KOPT-K1 (cell line): ENCODE measurements around the gene NDUFS3.
A peak's percentile ranks its signal among the peaks of the same experiment; 100 is the strongest.
"Not testable (repeated sequence)": the region's sequence is repeated elsewhere in the genome, so short reads cannot be mapped to it uniquely, and the experiment has no call there.

ENCODE experiments used
- H3K27ac ChIP-seq: fragments of 200-600 bp; sonication (generic); 2 replicates; pipeline ENCODE4 v1.5.1; 2016; ENCODE audit warnings: antibody characterized with exemption, mild to moderate bottlenecking, low read depth, low read length; ENCODE audit not compliant: poor library complexity, severe bottlenecking
- H3K36me3 ChIP-seq: fragments of 200-600 bp; sonication (generic); 2 replicates; pipeline ENCODE4 v1.5.1; 2017; ENCODE audit warnings: antibody characterized with exemption, mild to moderate bottlenecking, low read length, moderate library complexity; ENCODE audit not compliant: insufficient read depth
- H3K9me3 ChIP-seq: fragments of 200-600 bp; sonication (generic); 2 replicates; pipeline ENCODE4 v1.5.1; 2017; ENCODE audit warnings: antibody characterized with exemption, low read length, mild to moderate bottlenecking; ENCODE audit not compliant: insufficient read depth, poor library complexity, severe bottlenecking

NDUFS3 gene

DNA sequence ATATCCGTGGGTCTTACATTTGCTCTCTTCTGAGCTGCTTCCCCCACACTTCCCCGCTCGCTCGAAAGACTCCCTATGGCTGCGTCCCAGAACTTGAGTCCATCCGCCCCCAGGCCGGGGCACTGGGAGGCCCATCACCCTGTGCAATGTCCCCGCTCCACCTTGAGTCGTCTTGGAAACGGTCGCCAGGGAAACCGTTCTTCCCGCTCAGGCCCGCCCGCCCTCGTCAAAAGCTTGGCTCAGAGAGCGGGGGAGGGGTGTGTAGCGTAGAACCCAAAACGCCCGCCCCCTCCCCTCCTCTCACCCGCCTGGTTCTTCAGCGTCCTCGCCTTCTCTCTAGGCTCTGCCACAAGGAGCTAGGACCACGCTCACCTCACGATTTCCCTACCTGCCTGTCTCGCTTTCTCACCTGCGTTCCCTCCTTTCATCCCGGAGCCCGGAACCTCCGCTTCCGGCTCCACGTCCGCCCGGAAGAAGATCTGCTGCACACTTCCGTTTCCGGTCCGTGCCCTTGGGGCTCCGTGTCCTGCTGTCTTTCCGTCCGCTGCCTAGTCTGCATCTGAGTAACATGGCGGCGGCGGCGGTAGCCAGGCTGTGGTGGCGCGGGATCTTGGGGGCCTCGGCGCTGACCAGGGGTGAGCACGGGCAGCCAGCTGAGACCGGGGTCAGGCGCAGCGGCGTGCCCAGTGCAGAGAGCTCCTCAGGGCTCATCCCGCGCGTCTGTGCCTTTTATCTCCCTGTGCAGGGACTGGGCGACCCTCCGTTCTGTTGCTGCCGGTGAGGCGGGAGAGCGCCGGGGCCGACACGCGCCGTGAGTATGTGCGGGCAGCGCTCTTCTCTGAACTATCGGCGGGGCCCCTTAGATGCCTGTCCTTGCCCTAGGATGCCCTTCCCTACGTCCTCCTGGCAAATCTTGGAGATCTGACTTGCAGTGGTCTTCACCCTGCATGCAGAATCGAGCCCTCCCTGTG, at the start of gene NDUFS3, which contains the start of gene KBTBD4:
NDUFS3 (plus strand) TSS at position 551 of the 971 bp plus-strand sequence; CDS start at position 569, 18 bp downstream.
KBTBD4 (minus strand) TSS at position 447 of the 971 bp plus-strand sequence; CDS start at position 428, 19 bp downstream.
- Histone ChIP-seq H3K36me3 (peaks cover 77% of the 10 kb centered on the region), H3K27ac (peak within 1 kb of the TSS; percentile 88), H3K9me3 (no peaks in the 10 kb centered on the region)

DNA sequence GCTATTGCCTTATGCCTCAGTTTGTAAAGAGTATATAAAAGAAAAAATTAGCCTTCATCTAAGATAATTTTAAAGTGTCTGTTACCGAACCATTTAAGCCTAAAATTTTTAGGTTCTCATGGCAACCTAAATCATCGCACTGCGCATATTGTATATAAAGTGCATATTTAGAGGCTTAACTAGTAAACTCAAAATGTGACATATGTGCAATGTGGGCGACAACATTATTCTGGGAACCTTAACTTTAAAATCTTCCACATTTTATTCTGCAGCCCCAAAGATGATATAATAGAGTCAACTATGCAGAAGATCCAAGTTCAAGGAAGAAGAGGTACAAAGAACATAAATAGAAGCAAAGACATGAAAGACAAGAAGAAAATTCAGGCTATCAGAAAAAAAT, 48.9 kb upstream of the NDUFS3 start:
- Histone ChIP-seq H3K27ac (no peak overlapping the region), H3K36me3 (peaks cover 86% of the 10 kb centered on the region), H3K9me3 (no peaks in the 10 kb centered on the region)

DNA sequence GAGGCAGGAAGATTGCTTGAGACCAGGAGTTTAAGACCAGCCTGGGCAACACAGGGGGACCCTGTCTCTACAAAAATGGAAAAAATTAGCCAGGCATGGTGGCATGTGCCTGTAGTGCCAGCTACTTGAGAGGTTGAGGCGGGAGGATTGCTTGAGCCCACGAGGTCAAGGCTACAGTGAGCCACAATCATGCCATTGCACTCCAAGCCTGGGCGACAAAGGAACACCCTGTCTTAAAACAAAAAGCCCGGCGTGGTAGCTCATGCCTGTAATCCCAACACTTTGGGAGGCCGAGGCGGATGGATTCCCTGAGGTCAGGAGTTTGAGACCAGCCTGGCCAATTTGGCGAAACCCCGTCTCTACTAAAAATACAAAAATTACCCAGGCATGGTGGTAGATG, 48.2 kb upstream of the NDUFS3 start:
- H3K9me3 ChIP-seq, result not testable (repeated sequence)
- peaks cover 88% of the 10 kb centered on the region for H3K36me3 ChIP-seq

DNA sequence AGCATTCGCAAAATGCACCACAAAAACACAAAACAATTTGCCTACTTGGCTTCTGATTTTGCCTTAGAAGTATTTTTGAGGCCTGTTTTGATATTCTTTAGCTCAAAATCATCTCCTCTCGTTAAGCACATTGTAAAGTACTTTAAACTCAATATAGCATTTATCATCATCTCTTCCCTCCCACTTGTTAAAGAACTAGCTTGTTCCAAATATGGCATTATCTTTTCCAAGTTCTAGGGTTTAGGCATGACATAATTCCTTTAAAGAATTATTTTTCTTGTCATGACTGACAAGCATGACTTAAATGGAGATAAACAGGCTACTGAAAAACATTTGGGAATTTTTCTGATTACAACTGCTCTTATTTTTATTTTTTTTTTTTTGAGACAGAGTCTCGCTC, 47.2 kb upstream of the NDUFS3 start:
- Histone ChIP-seq H3K36me3 (peaks cover 94% of the 10 kb centered on the region), H3K9me3 (no peaks in the 10 kb centered on the region), H3K27ac (no peak overlapping the region)

More for the DNA sequence above, 48.2 kb upstream of the NDUFS3 start:
- not testable (repeated sequence) for H3K27ac ChIP-seq

DNA sequence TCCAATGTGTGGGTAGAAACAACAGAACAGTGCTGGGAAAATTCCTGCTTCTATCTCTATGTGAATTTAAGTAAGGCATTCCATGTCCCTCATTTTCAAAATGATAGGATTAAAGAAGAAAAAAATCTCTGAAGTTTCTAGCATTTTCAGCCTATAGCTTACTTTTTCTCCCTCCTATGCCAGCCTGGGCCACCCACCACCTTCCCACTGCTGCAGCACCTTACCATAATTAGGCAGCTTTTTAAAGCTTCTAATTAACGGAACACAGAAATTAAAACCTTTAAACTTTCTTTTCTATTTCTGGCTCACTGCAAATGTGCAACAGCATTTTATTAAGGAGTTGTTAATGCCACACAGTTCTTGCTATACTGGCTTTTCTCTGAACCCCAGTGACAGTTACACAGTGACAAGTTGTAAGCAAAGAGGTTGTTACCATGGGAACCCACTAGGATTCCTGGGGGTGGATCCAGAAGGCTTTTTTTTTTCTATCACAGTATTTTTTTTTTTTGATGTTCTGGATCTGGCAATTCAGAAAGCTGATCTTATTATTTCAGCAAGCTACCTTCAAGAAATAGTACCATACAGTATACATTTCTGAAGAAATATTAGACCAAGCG, 46.2 kb upstream of the NDUFS3 start:
- Histone ChIP-seq H3K36me3 (peaks cover 88% of the 10 kb centered on the region), H3K27ac (no peak overlapping the region), H3K9me3 (no peaks in the 10 kb centered on the region)

- Histone ChIP-seq H3K36me3 (peaks cover 82% of the 10 kb centered on the region), H3K9me3 (no peaks in the 10 kb centered on the region), H3K27ac (no peak overlapping the region)
Observed at GRCh38 chr11:47533690-47534151, 45.2 kb upstream of the NDUFS3 start.

DNA sequence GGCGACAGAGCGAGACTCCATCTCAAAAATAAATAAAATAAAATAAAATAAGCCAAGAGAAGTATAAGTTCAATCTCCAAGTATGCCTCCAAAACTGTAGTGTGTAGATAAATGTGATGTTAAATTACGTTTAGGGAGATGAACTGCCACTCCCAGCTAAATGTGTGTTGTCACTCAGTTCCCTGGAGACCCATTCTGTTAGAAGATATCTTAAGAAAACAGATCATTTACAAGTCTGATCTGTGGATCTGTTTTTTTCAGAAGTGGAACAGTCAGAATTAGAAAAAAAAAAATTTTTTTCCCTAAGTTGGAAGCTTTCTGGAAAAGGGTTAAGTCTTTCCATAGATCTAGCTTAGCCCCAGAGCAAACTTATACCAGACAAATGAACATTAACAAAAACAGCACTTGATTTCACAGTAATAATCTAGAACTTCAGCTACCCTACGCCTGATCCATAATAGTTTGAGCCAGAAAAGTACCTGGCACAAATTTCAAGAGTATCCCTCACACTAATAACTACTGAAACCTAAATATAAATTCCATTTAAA, 44.1 kb upstream of the NDUFS3 start:
- Histone ChIP-seq H3K27ac (no peak overlapping the region), H3K36me3 (peaks cover 74% of the 10 kb centered on the region), H3K9me3 (no peaks in the 10 kb centered on the region)

- Histone ChIP-seq H3K27ac (no peak overlapping the region), H3K36me3 (peaks cover 66% of the 10 kb centered on the region), H3K9me3 (no peaks in the 10 kb centered on the region)
Observed at GRCh38 chr11:47536915-47537314, 42.0 kb upstream of the NDUFS3 start.

DNA sequence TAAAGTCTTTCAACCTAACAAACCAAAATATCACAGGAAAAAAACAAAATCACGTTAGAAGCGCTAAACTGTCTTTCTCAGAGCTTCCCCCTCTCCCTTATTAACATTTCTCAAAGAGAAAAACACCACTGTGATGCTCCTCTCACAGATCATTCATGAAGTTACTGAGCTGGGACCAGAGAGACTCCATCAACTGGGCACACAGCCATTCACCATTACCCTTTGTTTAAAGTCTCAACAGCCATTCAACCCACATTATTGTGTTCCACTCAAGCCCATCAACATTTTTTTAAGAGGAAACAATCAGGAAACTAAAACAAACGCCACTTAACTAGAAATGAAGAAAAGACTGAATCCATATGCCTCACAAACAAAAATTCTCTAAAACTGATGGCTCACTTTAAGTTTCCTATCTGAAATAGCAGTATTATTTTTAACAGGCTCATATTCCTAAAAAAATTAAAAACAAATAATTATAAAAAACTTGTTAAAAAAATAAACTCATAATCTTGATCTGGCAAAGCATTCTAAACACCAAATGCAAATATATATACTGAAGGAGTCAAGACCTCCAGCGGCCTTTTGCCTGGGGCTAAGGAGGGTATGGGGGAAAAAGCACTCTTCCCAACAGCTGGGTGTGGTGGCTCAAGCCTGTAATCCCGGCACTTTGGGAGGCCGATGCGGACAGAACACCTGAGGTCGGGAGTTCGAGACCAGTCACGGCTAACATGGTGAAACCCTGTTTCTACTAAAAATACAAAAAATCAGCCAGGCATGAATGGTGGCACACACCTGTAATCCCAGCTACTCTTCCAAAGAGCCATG, 39.9 kb upstream of the NDUFS3 start:
- peaks cover 61% of the 10 kb centered on the region for H3K36me3 ChIP-seq
- H3K27ac ChIP-seq, result no peak overlapping the region
- no peaks in the 10 kb centered on the region for H3K9me3 ChIP-seq

DNA sequence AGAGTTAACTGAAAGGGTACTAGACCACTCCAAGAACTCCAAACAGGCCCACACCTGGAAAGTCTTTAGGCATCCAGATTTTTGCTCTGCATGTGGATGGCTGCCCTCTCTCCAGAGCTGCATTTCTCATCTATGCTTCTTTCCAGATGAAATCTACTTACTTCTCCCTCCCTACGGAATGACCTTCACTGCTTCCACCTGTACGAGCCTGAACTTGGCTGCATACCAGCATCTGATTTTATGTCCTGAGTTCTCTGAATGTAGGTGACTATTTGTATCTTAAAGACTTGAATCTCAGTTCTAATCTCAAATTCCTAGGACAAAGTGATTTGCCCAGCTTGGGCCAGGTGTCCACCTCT, 39.2 kb upstream of the NDUFS3 start:
- H3K27ac ChIP-seq, result no peak overlapping the region
- peaks cover 55% of the 10 kb centered on the region for H3K36me3 ChIP-seq
- H3K9me3 ChIP-seq, result no peaks in the 10 kb centered on the region

DNA sequence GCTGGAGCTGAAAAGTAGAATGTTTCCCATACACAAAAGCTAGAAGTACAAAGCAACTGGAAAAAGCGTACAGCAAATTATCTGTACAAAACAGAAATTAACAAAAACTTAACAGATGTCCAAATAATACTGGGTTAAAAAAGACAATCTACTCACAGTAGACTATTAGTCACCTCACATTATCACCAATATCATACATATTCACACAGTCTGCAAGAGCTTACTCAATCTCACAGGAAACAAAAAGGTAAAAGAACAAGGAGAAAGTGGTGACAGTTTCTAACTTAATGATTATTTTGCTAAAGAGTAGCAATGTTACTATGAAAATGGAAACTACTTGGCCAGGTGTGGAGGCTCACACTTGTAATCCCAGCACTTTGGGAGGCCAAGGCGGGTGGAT, 37.8 kb upstream of the NDUFS3 start:
- Histone ChIP-seq H3K27ac (no peak overlapping the region), H3K9me3 (no peaks in the 10 kb centered on the region), H3K36me3 (peaks cover 51% of the 10 kb centered on the region)

DNA sequence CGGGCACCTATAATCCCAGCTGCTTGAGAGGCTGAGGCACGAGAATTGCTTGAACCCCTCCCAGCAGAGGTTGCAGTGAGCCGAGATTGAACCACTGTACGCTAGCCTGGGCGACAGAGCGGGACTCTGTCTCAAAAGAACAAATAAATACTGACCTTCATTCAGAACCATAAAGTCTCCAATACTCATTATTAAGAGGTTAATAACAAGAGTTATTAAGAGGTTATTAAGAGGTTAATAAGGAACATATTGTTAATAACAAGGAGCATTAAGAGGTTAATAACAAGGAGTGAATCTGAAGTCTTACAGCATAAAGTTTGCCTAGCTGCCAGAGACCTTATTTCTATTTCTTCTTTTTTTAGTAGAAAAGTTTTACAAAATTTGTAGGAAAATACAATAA, 33.6 kb upstream of the NDUFS3 start:
- H3K36me3 ChIP-seq, result peaks cover 64% of the 10 kb centered on the region
- no peaks in the 10 kb centered on the region for H3K9me3 ChIP-seq
- no peak overlapping the region for H3K27ac ChIP-seq

DNA sequence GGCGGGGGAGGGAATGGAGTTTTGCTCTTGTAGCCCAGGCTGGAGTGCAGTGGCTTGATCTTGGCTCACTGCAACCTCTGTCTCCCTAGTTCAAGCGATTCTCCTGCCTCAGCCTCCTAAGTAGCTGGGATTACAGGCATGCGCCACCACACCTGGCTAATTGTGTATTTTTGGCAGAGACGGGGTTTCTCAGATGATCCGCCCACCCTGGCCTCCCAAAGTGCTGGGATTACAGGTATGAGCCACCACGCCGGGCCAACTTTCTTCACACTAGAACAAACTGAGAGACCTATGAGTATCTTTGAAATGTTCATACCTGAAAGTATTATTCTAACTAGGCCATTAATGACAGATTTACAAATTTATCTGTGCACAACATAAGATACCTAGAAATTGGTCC, 32.6 kb upstream of the NDUFS3 start:
- peaks cover 67% of the 10 kb centered on the region for H3K36me3 ChIP-seq
- H3K9me3 ChIP-seq, H3K27ac ChIP-seq: not testable (repeated sequence)

DNA sequence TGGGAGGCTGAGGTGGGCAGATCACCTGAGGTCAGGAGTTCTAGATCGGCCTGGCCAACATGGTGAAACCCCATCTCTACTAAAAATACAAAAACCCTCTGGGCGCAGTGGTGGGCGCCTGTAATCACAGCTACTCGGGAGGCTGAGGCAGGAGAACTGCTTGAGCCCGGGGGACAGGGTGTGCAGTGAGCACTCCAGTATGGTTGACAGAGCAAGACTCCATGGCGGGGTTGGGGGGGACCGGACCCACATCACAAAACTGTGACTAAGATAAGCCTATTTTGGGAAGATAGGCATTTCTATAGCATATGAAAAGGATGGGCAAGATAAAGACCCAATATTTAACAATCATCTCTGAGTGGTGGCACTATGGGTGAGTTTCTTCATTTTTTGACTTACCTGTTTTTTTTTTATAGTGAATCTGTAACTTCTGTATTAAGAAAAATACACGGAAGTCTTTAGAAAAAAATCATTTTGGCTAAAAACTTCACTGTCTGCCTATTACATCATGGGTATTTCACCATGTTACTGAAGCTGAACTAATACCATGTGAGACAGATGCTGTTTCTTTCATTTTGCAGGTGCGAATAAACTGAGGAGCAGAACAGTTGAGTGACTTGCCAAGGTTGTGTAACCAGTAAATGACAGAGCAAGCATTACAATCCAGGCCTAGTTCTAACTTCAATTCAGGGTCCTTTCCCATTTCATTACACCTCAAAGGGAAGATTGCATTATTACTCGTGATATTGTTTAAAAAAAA, 28.4 kb upstream of the NDUFS3 start:
- Histone ChIP-seq H3K36me3 (peaks cover 46% of the 10 kb centered on the region), H3K9me3 (no peaks in the 10 kb centered on the region), H3K27ac (no peak overlapping the region)
